Hematopoietic multipotent progenitor cell treated with erythropoietin and hydrocortisone succinate and interleukin-3 and kit ligand, for 6 days (in vitro differentiated cells): ENCODE results near the gene FAM83B.
"Not testable (repeated sequence)": the region's sequence is repeated elsewhere in the genome, so short reads cannot be mapped to it uniquely, and the experiment has no call there.

Source experiments
- DNase-seq: peaks from one replicate; pipeline ENCODE4 v3.0.0-alpha.2; 2015

Gene FAM83B

DNA sequence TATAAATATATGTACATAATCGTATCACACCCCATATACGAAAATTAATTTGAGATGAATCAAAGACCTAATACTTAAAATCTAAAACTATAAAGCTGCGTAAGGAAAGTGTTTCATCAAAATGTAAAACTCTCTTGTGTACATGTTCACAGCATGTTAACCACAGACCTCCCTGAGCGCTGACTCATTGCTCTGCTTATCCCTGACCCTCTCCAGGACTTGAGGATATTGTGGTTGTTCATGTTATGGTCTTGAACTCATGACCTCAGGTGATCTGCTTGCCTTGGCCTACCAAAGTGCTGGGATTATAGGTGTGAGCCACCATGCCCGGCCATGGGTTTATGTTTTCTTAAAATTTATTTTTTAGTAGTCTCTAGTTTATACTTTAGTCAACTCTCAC, 14.2 kb downstream of the FAM83B start:
- no peak for DNase-seq

DNA sequence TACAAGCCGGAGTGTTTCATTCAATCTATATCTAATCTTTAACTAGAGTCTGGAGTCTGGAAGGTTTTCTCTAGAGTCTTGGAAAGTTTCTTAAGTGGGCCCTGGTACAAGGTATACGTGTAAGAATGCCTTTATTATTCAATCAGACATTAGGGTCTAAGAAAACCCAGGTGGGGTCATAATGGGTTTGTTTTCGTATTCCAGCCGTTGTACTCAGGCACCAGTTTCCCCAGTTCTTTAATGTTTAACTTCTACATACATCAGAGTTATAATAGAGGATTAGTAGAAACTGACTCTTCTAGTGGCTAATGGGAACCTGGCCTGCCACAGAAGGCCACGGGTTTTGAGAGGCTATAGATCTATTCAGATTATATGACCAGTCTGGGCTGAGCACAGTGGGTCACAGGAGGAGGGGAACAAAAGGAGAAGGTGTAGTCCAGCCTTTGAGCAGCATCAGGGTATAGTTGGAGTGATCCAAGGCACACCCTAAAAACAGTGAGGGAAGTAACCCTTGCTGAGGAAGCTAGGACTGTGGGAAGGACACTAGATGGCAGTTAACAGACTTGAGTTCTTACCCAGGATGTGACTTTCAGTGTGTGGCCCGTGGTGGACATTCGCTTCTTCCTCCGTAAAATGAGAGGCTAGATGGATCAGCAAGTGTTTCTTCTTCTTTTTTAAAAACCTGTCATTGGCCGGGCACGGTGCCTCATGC, 15.5 kb downstream of the FAM83B start:
- no peak for DNase-seq

DNA sequence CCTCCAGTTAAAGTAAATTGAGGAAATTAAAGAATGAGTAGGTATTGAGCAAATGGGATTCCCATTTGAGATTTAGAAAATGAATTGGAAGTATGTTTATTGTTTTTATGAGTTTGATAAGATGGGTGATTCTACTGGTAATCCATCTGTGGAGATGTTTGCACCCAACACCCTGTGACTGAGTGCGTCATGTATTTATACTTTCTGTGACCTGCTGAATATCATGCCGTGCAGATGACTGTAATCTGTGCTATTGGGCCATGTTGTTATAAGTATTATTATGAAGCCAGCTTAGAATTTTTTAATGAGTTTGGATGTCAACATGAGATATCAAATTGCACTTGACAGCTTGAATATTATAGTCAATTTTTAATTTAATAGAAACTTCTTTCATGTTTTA, 17.7 kb downstream of the FAM83B start:
- DNase-seq = no peak

- DNase-seq = no peak
Measured at GRCh38 chr6:54865091-54865631, 18.6 kb downstream of the FAM83B start.

DNA sequence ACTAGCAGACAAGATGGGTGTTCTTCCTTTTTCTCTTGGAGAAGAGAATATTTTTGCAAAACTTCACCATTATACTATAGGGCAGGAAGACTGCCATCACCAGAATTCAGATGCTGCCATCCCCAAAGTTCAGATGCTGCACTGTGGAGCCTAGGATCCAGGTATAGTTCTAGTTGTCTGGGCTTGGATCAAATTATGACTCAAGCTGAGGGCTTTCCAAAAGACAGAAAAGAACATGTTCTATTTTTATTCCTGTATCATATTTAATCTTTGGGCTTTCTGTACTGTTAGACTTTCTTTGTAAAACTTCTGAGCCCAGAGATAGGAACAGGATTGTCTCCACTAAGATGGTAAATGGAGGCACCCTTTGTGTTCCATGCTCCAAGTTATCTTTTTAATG, 22.0 kb downstream of the FAM83B start:
- DNase-seq = no peak

- DNase-seq = no peak
Measured at GRCh38 chr6:54873599-54873998, 27.0 kb downstream of the FAM83B start.

DNA sequence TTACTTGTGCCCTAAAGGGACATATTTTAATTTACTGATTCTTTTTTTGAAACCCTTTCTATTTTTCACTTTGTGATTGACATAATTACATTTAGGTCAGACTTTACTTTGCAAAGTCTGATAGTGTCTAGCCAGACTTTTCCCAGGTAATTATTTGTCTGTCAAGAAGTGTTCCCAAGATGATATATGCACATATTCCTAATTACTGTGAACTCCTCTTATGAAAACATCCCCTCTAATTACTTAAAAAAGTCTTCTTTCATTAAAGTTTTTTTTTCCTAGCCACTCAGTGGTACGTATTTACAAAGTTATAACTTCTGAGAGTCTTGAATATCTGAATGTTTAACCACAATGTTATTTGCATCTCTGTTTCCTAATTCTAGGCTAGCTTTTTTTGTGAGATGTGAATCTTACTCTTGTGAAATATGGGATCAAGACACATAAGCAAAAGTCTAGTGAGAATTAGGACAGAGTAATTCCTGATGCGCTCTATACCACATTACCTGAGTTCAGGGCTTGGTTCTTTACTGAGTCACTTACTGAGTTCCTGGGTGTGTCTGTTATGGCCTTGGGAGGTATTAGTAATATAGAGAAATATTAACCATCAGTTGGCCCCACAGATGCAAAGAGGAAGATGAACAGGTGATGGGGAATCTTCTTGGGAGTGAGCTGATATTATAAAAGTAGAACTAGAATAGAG, 27.9 kb downstream of the FAM83B start:
- no peak for DNase-seq

GRCh38 chr6:54875539-54875938, 29.0 kb downstream of the FAM83B start:
- no peak for DNase-seq

GRCh38 chr6:54876365-54876764, 29.8 kb downstream of the FAM83B start:
- DNase-seq = no peak

DNA sequence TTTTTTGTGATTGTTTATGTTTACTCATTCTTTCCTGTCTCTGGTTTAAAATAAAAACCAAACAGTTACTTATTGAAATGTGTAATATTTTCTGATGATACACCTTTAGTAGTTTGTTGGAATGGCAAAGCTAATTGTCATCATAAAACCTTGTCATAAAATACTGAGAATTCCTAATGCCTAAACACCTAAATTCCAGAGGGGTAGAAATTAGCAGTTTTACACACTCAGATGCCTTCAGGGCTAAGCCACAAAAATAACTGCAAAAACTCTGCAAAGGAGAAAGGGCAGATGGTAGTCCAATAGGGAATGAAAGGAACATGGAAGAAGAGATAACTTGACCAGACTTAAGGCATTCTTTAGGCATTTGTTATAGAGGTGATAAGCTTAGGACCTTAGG, 30.3 kb downstream of the FAM83B start:
- DNase-seq = no peak

DNA sequence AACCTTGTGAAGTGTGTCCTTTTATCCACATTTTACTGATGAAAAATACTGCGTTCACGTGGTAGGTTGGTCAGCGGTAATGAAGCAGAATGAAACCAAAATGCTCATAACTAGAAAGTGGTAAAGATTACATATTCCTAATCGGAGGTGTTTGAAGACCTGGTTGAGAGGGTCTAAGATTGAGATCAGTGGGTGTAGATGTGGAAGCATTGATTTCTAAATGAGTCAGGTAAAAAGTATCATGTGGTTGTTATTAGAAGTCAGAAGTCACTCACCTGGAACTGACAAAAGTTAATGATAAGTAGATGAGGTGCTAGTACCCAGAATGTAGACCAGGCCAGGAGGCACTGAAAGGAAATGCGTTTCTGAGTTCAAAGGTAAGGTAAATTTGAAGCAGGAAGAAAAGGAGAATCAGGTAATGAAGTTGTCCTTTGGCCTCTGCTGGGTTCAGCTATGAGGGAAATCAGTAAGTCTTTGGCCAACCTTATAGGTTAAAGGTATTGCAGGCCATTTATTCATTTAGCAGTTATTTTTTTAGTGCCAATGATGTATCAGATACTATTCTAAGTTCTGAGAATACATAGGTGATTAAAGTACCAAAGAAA, 31.2 kb downstream of the FAM83B start:
- no peak for DNase-seq

GRCh38 chr6:54878718-54879117, 32.1 kb downstream of the FAM83B start:
- no peak for DNase-seq

- no peak for DNase-seq
Measured at GRCh38 chr6:54879188-54879985, 32.8 kb downstream of the FAM83B start.

DNA sequence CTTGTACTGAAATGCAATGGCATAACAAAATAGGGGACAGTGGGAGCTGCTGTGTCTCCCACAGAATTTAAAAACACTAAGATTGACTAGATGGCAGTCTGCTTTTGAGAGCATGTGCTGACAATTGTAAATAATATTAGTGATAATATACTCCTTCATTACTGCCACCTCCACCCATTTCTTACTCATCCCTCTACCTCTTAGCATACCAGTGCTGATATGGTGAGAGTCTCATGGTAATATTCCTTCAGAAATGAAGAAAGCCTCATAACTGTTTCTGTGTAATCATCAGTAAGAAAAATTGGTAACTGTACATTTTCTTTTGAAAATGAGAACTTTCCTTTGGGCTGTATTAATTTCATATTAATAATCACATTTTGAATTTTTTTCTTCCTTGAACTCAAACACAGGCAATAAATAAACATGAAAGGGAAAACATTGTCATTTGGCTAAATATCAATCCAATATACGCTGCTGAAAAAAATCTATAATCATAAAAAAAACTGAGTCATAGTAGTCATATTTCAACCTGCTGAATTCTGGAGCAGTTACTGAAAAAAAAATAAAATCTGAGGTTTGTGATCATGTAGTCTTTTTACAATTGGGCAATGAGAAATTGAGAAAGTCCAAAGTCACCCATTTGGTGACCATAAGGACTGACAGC, 34.6 kb downstream of the FAM83B start:
- DNase-seq = no peak

DNA sequence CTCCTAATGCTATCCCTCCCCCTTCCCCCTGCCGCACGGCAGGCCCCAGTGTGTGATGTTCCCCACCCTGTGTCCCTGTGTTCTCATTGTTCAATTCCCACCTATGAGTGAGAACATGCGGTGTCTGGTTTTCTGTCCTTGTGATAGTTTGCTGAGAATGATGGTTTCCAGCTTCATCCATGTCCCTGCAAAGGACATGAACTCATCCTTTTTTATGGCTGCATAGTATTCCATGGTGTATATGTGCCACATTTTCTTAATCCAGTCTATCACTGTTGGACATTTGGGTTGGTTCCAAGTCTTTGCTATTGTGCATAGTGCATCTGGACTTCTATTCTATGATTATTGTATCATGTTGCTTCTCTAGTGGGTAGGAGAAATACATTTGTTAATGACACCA, 35.3 kb downstream of the FAM83B start:
- DNase-seq = not testable (repeated sequence)

- no peak for DNase-seq
Measured at GRCh38 chr6:54886932-54887584, 40.5 kb downstream of the FAM83B start.

GRCh38 chr6:54891536-54891935, 45.0 kb downstream of the FAM83B start:
- DNase-seq = no peak

DNA sequence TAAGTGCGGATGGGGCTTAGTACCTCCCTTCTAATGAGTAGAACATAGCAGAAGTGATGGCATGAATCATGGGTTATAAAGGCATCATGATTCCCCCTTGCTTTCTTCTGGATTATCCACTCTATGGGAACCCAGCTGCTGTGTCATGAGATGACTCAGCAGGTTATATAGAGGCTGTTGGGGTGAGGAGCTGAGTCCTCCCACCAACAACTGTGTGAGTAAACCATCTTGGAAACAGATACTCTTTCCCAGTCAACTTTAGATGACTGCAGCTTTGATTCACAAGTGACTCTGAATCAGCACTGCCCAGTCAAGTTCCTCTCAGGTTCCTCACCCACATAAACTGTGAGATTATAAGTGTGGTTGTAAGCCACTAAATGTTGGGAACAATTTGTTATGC, 46.3 kb downstream of the FAM83B start:
- DNase-seq = no peak

- DNase-seq = no peak
Measured at GRCh38 chr6:54893818-54894217, 47.2 kb downstream of the FAM83B start.

DNA sequence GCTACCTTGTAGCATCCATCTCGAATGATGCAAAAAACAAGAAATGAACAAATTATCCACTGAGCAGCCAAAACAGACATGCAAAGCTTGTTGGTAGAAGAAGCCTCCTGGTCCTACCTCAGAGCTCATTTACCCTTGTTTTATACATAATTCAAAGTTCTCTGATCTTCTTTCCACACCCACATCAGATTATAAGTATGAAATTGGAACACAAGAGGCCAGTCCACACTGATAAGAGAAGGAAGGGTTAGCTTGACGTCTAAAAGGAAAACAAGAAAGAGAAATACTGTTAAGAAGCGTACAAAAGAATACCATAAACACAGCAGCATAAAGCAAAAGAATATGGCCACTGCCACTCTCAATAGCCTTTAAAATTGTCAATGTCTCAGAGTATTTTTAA, 49.7 kb downstream of the FAM83B start:
- no peak for DNase-seq

- DNase-seq = no peak
Measured at GRCh38 chr6:54897462-54898189, 51.1 kb downstream of the FAM83B start.
